HFF-Myc (cell line): ENCODE data around the gene HSBP1.

Source experiments
- DNase-seq: peaks from one replicate; pipeline ENCODE4 v3.0.0-alpha.2; 2011; ENCODE audit warnings: low read depth; ENCODE audit errors: extremely low read depth
- H3K4me3 ChIP-seq: replicated peaks from 2 replicates; pipeline ENCODE4 v1.5.1; 2011; ENCODE audit warnings: low read depth, mild to moderate bottlenecking, control low read depth, low read length
- TF ChIP-seq, protein P1 (sequence below): IDR thresholded peaks from 2 replicates; pipeline ENCODE4 v1.5.1; 2012; ENCODE audit warnings: mild to moderate bottlenecking, low read depth, low read length, control low read depth; ENCODE audit errors: missing control alignments

The HSBP1 gene

DNA sequence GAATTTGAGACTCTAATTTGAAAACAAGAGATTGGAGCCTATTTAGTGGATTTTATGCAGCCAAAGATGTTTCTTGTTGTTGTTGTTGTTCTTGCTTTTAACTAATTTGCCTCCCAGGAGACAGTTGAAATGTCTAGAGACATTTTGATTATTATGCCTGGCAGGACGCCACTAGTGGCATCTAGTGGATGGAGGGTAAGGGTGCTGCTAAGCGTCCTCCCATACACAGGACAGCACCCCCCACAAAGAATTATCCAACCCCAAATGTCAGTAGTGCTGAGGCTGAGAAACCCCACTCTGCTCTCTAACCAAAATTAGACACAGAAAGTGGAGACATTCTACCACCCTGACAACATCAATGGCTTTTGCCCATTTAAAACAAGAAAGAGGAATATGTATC lies 15.4 kb upstream of the HSBP1 start:
- no peak overlapping the region for H3K4me3 ChIP-seq
- TF ChIP-seq, protein P1, sequence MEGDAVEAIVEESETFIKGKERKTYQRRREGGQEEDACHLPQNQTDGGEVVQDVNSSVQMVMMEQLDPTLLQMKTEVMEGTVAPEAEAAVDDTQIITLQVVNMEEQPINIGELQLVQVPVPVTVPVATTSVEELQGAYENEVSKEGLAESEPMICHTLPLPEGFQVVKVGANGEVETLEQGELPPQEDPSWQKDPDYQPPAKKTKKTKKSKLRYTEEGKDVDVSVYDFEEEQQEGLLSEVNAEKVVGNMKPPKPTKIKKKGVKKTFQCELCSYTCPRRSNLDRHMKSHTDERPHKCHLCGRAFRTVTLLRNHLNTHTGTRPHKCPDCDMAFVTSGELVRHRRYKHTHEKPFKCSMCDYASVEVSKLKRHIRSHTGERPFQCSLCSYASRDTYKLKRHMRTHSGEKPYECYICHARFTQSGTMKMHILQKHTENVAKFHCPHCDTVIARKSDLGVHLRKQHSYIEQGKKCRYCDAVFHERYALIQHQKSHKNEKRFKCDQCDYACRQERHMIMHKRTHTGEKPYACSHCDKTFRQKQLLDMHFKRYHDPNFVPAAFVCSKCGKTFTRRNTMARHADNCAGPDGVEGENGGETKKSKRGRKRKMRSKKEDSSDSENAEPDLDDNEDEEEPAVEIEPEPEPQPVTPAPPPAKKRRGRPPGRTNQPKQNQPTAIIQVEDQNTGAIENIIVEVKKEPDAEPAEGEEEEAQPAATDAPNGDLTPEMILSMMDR, result no peak
- no peak for DNase-seq

DNA sequence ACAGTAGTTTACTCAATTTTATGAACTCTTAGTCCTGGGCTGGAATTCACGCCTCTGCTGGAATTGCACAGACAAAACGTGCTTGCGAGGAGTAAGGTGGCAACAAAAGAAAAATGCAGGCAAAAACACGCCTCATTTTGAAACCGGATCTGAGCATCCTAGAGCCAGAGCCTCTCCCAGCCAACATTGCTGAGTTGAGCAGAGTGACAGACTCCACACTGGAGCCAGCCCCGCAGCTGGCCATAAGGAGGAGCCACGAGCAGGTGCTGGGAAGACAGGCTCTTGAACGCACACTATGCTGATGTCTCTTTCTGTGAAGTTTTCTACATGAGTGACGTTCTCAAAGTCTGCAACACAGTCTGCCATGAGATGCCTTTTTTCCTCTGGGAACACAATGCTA lies 14.6 kb upstream of the HSBP1 start:
- TF ChIP-seq, protein P1, result no peak
- H3K4me3 ChIP-seq, result no peak overlapping the region
- DNase-seq, result no peak

DNA sequence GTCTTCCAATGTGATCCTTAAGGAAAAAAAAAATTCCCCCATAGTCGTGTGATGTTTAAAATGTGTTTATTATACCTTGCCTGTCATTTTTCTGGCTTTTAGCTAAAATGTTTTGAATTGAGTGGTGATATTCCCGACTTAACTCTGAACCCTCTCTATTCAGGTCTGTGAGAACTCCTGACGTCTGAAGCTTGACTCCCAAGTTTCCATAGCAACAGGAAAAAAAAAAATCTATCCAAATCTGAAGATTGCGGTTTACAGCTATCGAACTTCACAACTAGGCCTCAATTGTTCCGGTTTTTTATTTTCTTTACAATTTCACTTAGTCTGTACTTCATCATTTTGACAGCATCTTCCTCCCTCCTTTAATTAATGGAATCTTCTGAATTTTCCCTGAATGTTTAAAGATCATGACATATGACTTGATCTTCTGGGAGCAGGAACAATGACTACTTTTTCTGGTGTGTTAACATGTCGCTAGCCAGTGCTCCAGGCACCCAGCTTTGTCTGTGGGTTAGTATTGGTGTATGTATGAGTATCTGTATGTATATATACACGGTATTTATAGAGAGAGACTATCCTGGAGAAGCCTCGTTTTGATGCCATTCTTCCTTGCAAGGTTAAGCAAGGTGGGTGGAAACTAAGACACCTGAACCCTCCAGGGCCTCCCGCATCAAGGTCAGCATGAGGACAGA lies 12.8 kb upstream of the HSBP1 start:
- no peak for DNase-seq
- no peak overlapping the region for H3K4me3 ChIP-seq
- TF ChIP-seq, protein P1, result no peak

DNA sequence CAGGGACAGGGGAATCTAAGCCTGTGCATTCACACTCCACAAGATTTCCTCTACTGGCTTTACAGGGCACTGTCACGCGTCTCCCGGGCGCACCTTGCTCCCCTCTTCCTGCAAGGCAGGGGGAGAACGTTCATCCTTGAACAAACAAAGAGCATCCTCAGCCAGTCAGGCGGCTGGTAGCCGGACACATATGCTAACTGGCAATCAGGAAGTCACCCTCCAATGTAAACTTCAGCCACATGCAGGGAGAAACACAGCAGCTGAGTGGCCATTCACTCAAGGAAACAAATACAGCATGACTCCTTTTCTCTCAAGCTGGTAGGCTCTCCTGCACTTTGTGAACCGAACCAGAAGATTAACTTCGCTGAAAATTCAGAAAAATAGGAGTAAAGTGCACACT lies 10.8 kb upstream of the HSBP1 start:
- TF ChIP-seq, protein P1, result no peak
- no peak for DNase-seq
- H3K4me3 ChIP-seq, result no peak overlapping the region

DNA sequence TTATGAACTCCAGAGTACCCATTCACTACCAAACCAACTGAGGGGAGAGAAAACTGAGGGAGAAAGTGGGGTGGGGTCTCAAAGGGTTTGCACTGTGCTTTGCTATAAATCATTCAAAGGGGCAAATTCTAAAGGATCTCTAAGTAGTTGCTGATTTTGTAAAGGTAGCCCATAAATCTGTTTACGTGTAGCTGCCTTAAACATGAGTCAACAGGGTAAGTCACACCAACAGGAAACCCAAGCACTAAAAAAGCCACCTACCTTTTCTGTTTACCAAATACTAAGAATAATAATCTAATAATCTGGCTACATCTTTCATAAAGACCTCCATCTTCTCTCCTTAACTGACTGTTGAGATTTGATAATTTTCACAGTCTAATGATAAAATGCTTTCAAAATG lies 8.4 kb upstream of the HSBP1 start:
- TF ChIP-seq, protein P1, result no peak
- no peak overlapping the region for H3K4me3 ChIP-seq
- DNase-seq, result no peak

DNA sequence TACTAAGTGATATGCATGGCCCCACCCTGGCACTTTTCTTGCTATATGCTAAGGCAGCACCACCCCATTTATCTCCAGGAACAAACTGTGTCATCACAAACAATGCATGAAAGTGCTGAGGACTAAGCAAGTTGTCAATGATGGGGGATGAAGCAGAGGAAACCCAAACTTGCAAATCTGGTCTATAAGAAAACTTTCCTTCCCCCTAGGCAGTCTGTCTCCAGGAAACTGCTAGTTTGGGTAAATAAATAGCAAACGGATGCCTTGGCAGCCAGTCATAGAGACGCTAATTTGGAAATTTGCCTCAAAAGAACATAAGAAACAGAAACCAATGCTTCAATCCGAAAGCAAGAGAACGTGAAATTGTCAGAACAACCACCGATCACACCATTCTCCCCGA lies 5.6 kb upstream of the HSBP1 start:
- TF ChIP-seq, protein P1, result no peak
- H3K4me3 ChIP-seq, result no peak overlapping the region
- peak; percentile 56 for DNase-seq
